Lung (tissue), 12 donors: ENCODE data around the gene ARHGAP32. TPM values are rescaled to one million over a fixed set of nuclear protein-coding genes. Genes with fewer than 3 reads are reported as not detected.

Experiments used
- ATAC-seq: fragments of 200-7000 bp; cut with Tn5 transposase; one replicate; pipeline ENCODE4 v1.9.1; 2020; ENCODE audit warnings: moderate number of reproducible peaks; ENCODE audit not compliant: insufficient read depth, low FRiP score
- DNase-seq, 3 donors: peaks; one replicate each; pipeline ENCODE4 v3.0.0-alpha.2; 2013 to 2017
- H3K27ac ChIP-seq, 2 donors: one replicate each; pipeline ENCODE4 v1.5.1; 2013; ENCODE audit warnings: mild to moderate bottlenecking in 2 of 2, moderate library complexity in 2 of 2, control low read depth in 1 of 2, inconsistent platforms in 1 of 2, low read depth in 1 of 2, low read length in 1 of 2
- H3K27me3 ChIP-seq, 3 donors: one replicate each; pipeline ENCODE4 v1.5.1; 2013; ENCODE audit warnings: low read length in 2 of 3; ENCODE audit not compliant: control insufficient read depth in 3 of 3, insufficient read depth in 3 of 3
- H3K36me3 ChIP-seq, 4 donors: one replicate each; pipeline ENCODE4 v1.5.1; 2013; ENCODE audit warnings: low read length in 4 of 4, mild to moderate bottlenecking in 1 of 4, moderate library complexity in 1 of 4; ENCODE audit not compliant: control insufficient read depth in 4 of 4, insufficient read depth in 4 of 4
- H3K4me1 ChIP-seq, 5 donors: one replicate each; pipeline ENCODE4 v1.5.1; 2013; ENCODE audit warnings: low read length in 5 of 5, mild to moderate bottlenecking in 2 of 5, moderate library complexity in 1 of 5; ENCODE audit not compliant: control insufficient read depth in 5 of 5, insufficient read depth in 5 of 5
- H3K4me3 ChIP-seq: one replicate; pipeline ENCODE4 v1.5.1; 2013; ENCODE audit warnings: mild to moderate bottlenecking, control low read depth, moderate library complexity
- H3K9ac ChIP-seq, 2 donors: one replicate each; pipeline ENCODE4 v1.5.1; 2013; ENCODE audit warnings: low read length in 2 of 2, control low read depth in 1 of 2; ENCODE audit not compliant: insufficient read depth in 1 of 2
- H3K9me3 ChIP-seq, 4 donors: one replicate each; pipeline ENCODE4 v1.5.1; 2013; ENCODE audit warnings: low read length in 3 of 4, mild to moderate bottlenecking in 1 of 4, moderate library complexity in 1 of 4; ENCODE audit not compliant: control insufficient read depth in 4 of 4, insufficient read depth in 3 of 4
- WGBS, 2 donors: extraction: QIAGEN DNeasy Blood & Tissue Kit; methylation state at CpG; one replicate each; pipeline ENCODE4 v1.1.7; 2013; 5-methylcytosine and 5-hydroxymethylcytosine counted together
- polyA plus RNA-seq, 2 donors: library from polyadenylated mRNA; stranded (reverse); fragments of 200-250 nt; gene quantifications; one replicate each; pipeline ENCODE4 v1.2.1, GENCODE V29; 2013
- total RNA-seq, 2 donors: library from RNA; depleted of rRNA in 1 of 2; stranded (reverse); fragments of >200 nt in 1 of 2; gene quantifications; one replicate each; pipeline ENCODE4 v1.2.1, GENCODE V29; 2014 to 2021
- TF ChIP-seq, protein P1 (sequence below): IDR thresholded peaks from 2 replicates; pipeline ENCODE4 v1.5.1; 2012; ENCODE audit warnings: mild to moderate bottlenecking; ENCODE audit errors: control extremely low read depth, extremely low read depth
- donor health status: control.
- donor health status: control.
- donor health status: Bipolar disorder and iron deficiency.
- donor health status: healthy.
- donor health status: DM: yes; HTN: yes; CAD: no.

Gene ARHGAP32
- total and polyA plus RNA-seq, 4 donors, result 4.1 to 28.4 (median 17.0) TPM

- WGBS, 2 donors, result 73% methylated on average over 5 of the region's 5 CpGs
- H3K4me3 ChIP-seq, result no peak overlapping the region
- ATAC-seq (no peak), DNase-seq (no peak)
- H3K4me1 ChIP-seq, result no peaks in the 10 kb centered on the region
- no peak overlapping the region for H3K9ac ChIP-seq
- no peaks in the 10 kb centered on the region for H3K36me3 ChIP-seq
- H3K9me3 ChIP-seq, result peaks cover 0 to 6% (median under 1%) of the 10 kb centered on the region in 4 donors
- H3K27me3 ChIP-seq, result no peaks in the 10 kb centered on the region
- no peak overlapping the region for H3K27ac ChIP-seq
- TF ChIP-seq, protein P1, sequence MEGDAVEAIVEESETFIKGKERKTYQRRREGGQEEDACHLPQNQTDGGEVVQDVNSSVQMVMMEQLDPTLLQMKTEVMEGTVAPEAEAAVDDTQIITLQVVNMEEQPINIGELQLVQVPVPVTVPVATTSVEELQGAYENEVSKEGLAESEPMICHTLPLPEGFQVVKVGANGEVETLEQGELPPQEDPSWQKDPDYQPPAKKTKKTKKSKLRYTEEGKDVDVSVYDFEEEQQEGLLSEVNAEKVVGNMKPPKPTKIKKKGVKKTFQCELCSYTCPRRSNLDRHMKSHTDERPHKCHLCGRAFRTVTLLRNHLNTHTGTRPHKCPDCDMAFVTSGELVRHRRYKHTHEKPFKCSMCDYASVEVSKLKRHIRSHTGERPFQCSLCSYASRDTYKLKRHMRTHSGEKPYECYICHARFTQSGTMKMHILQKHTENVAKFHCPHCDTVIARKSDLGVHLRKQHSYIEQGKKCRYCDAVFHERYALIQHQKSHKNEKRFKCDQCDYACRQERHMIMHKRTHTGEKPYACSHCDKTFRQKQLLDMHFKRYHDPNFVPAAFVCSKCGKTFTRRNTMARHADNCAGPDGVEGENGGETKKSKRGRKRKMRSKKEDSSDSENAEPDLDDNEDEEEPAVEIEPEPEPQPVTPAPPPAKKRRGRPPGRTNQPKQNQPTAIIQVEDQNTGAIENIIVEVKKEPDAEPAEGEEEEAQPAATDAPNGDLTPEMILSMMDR, result no peak
Observed at GRCh38 chr11:129202646-129203045, 10.5 kb upstream of the ARHGAP32 start.

DNA sequence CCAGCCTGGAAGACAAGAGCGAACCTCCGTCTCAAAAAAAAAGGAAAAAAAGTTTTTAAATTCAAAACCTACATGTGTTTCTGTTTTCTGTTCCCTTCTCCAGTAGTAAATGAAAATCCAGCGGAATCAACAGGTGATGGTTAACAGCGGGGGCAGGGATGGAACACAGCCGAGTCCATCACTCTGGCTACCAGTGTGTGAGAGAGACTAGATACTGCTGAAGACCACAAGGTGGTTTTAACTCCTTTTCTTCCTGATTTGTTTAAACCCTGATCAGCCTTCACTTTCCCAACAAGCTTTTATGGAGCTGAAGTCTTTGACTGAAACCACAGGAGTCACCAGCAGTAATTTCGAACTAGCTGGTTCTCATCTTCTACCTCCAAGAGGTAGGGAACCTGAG, 3.6 kb upstream of the ARHGAP32 start:
- ATAC-seq (no peak), DNase-seq (no peak)
- no peak overlapping the region for H3K27ac ChIP-seq
- no peak overlapping the region for H3K9ac ChIP-seq
- WGBS, 2 donors, result 96 to 97% methylated on average over 6 of the region's 6 CpGs
- H3K4me1 ChIP-seq, result peaks cover 0 to 11% (median 0%) of the 10 kb centered on the region in 5 donors
- TF ChIP-seq, protein P1, result no peak
- no peak overlapping the region for H3K4me3 ChIP-seq
- peaks cover 0 to 6% (median 0%) of the 10 kb centered on the region in 4 donors for H3K9me3 ChIP-seq
- no peaks in the 10 kb centered on the region for H3K36me3 ChIP-seq
- no peaks in the 10 kb centered on the region for H3K27me3 ChIP-seq

GRCh38 chr11:129191649-129192048, 476 bp downstream of the ARHGAP32 start:
- no peaks in the 10 kb centered on the region for H3K27me3 ChIP-seq
- H3K9ac ChIP-seq, result no peak overlapping the region
- H3K9me3 ChIP-seq, result no peaks in the 10 kb centered on the region
- no peaks in the 10 kb centered on the region for H3K36me3 ChIP-seq
- peak; percentile 47 for ATAC-seq
- no peak overlapping the region for H3K27ac ChIP-seq
- DNase-seq, result peak; percentile 21 to 74 (median 51)
- peaks cover 0 to 11% (median 2%) of the 10 kb centered on the region in 5 donors for H3K4me1 ChIP-seq
- WGBS, 2 donors, result 51 to 63% methylated on average over 4 of the region's 4 CpGs
- TF ChIP-seq, protein P1, result no peak
- no peak overlapping the region for H3K4me3 ChIP-seq

DNA sequence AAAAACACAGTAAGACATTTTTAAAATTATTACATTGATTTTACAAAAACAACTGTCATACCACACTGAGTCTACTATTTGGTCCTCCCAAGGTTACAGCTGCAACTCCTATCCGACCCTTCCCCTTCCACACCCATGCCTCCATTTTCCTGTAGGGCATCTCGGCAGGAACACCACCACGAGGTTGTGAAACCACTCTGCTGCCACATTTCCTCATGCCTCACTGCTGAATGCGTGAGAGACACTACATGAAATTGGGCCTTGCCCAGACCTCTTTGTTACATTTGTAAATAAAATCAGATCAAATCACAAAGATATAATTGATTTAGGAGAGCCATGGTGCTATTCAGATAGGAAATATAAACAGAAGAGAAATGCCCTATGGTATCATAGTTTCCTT, 2.0 kb downstream of the ARHGAP32 start:
- WGBS, 2 donors, result 8 to 29% methylated on average over 4 of the region's 4 CpGs
- H3K27me3 ChIP-seq, result no peaks in the 10 kb centered on the region
- no peak overlapping the region for H3K4me3 ChIP-seq
- H3K27ac ChIP-seq, result no peak overlapping the region
- TF ChIP-seq, protein P1, result no peak
- H3K9me3 ChIP-seq, result peaks cover 0 to 4% (median 0%) of the 10 kb centered on the region in 4 donors
- no peaks in the 10 kb centered on the region for H3K36me3 ChIP-seq
- ATAC-seq (no peak), DNase-seq (no peak)
- H3K4me1 ChIP-seq, result peaks cover 0 to 11% (median 2%) of the 10 kb centered on the region in 5 donors
- H3K9ac ChIP-seq, result no peak overlapping the region
